OCI-M1 (cell line): ENCODE data around the gene CCL2.

Experiments used
- DNase-seq: peaks from one replicate; lab custom pipeline; 2025; lab: John Stamatoyannopoulos, UW

Gene CCL2

GRCh38 chr17:34241062-34241461, 14.0 kb upstream of the CCL2 start:
- no peak for DNase-seq

GRCh38 chr17:34242587-34243363, 12.3 kb upstream of the CCL2 start:
- DNase-seq: peak; percentile 87

GRCh38 chr17:34243364-34244320, 11.4 kb upstream of the CCL2 start:
- DNase-seq: no peak

- no peak for DNase-seq
Measured at GRCh38 chr17:34245351-34245905, 9.7 kb upstream of the CCL2 start.

- DNase-seq: peak; percentile 85
Measured at GRCh38 chr17:34246446-34246845, 8.6 kb upstream of the CCL2 start.

- peak; percentile 38 for DNase-seq
Measured at GRCh38 chr17:34246881-34247280, 8.2 kb upstream of the CCL2 start.

GRCh38 chr17:34248511-34249024, 6.5 kb upstream of the CCL2 start:
- DNase-seq: no peak

GRCh38 chr17:34249061-34249460, 6.0 kb upstream of the CCL2 start:
- no peak for DNase-seq

- DNase-seq: no peak
Measured at GRCh38 chr17:34249478-34249877, 5.6 kb upstream of the CCL2 start.

- DNase-seq: no peak
Measured at GRCh38 chr17:34251186-34251585, 3.9 kb upstream of the CCL2 start.

- DNase-seq: peak; percentile 94
Measured at GRCh38 chr17:34252095-34252443, 3.0 kb upstream of the CCL2 start.

GRCh38 chr17:34252444-34253138, 2.5 kb upstream of the CCL2 start:
- DNase-seq: peak; percentile 50

- no peak for DNase-seq
Measured at GRCh38 chr17:34253139-34253525, 2.0 kb upstream of the CCL2 start.

- no peak for DNase-seq
Measured at GRCh38 chr17:34254146-34254545, 939 bp upstream of the CCL2 start.

GRCh38 chr17:34255381-34255732, 272 bp downstream of the CCL2 start:
- no peak for DNase-seq

- no peak for DNase-seq
Measured at GRCh38 chr17:34255841-34256240, 756 bp downstream of the CCL2 start.

GRCh38 chr17:34257299-34257985, 2.4 kb downstream of the CCL2 start:
- no peak for DNase-seq

- no peak for DNase-seq
Measured at GRCh38 chr17:34257986-34258326, 2.9 kb downstream of the CCL2 start.

GRCh38 chr17:34259146-34259545, 4.1 kb downstream of the CCL2 start:
- no peak for DNase-seq

- no peak for DNase-seq
Measured at GRCh38 chr17:34260861-34261260, 5.8 kb downstream of the CCL2 start.

- DNase-seq: no peak
Measured at GRCh38 chr17:34261568-34262337, 6.7 kb downstream of the CCL2 start.
